ENCODE data around the gene MINDY4.

- TF ChIP-seq POLR2AphosphoS5 (IDR thresholded peaks at IDR 0.05): no peak
- TF ChIP-seq POLR2A (IDR thresholded peaks at IDR 0.05): no peak
- TF ChIP-seq CTCF (IDR thresholded peaks at IDR 0.05): no peak
These were observed 36.7 kb upstream of the MINDY4 start for GRCh38 chr7:30734497-30734896.
